B cell (primary cell): ENCODE measurements around the gene ERCC2.

Experiments
- EZH2 ChIP-seq: IDR thresholded peaks from 2 replicates; pipeline ENCODE4 v1.6.1; 2012; ENCODE audit warnings: borderline replicate concordance, low read depth, mild to moderate bottlenecking, moderate library complexity, low read length; ENCODE audit not compliant: insufficient read depth, poor library complexity, severe bottlenecking
- TF ChIP-seq, protein P1 (sequence below): fragments of 200-600 bp; IDR thresholded peaks from one replicate; pipeline ENCODE4 v1.8.0; 2022; ENCODE audit warnings: antibody characterized with exemption, mild to moderate bottlenecking

DNA sequence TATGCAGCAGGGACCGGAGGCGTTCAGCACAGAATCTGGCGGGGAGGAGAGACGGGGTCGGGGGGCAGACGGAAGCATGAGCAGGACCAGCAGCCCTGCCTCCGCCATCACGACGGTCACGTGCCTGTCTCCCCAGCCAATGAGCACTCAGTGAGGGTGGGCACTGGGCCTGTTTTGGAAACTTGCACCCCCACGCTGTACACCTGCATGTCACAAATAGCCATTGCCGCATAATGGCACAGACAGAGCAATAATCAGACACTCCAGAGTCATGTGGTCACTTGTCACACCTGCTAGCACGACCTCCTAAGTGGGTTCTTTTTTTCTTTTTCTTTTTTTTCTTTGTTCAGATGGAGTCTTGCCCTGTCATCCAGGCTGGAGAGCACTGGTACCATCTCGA, 8.8 kb downstream of the ERCC2 start:
- TF ChIP-seq, protein P1, sequence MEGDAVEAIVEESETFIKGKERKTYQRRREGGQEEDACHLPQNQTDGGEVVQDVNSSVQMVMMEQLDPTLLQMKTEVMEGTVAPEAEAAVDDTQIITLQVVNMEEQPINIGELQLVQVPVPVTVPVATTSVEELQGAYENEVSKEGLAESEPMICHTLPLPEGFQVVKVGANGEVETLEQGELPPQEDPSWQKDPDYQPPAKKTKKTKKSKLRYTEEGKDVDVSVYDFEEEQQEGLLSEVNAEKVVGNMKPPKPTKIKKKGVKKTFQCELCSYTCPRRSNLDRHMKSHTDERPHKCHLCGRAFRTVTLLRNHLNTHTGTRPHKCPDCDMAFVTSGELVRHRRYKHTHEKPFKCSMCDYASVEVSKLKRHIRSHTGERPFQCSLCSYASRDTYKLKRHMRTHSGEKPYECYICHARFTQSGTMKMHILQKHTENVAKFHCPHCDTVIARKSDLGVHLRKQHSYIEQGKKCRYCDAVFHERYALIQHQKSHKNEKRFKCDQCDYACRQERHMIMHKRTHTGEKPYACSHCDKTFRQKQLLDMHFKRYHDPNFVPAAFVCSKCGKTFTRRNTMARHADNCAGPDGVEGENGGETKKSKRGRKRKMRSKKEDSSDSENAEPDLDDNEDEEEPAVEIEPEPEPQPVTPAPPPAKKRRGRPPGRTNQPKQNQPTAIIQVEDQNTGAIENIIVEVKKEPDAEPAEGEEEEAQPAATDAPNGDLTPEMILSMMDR: no peak
- no peak for TF ChIP-seq EZH2
